Measurements from ENCODE around the gene FRAS1.

Gene FRAS1

GRCh38 chr4:78571804-78572203 is 514.7 kb downstream of the FRAS1 start:
- POLR2A ChIA-PET = no interaction called here
- CTCF ChIA-PET = no interaction called here

GRCh38 chr4:78578674-78579425 is 521.7 kb downstream of the FRAS1 start:
- POLR2A ChIA-PET = no interaction called here
- no peak for TF ChIP-seq PKNOX1 (IDR thresholded peaks at IDR 0.05)
- TF ChIP-seq HDGF (IDR thresholded peaks at IDR 0.05; ENCODE audit: borderline replicate concordance) = no peak
- no peak for TF ChIP-seq ELF4 (IDR thresholded peaks at IDR 0.05)
- no peak for TF ChIP-seq L3MBTL2 (conservative IDR thresholded peaks at IDR 0.05)
- TF ChIP-seq NFRKB (IDR thresholded peaks at IDR 0.05) = no peak
- no peak for TF ChIP-seq SUZ12 (IDR thresholded peaks at IDR 0.05)
- TF ChIP-seq FOXK2 (IDR thresholded peaks at IDR 0.05) = no peak
- no peak for TF ChIP-seq CTBP1 (IDR thresholded peaks at IDR 0.05; ENCODE audit: borderline replicate concordance)
- TF ChIP-seq FOXM1 (IDR thresholded peaks at IDR 0.05; ENCODE audit: borderline replicate concordance) = no peak
- TF ChIP-seq TARDBP (IDR thresholded peaks at IDR 0.05) = no peak
- no peak for TF ChIP-seq SP1 (IDR thresholded peaks at IDR 0.05)
- no peak for TF ChIP-seq FOXA1 (IDR thresholded peaks at IDR 0.05)
- no peak for TF ChIP-seq LEF1 (IDR thresholded peaks at IDR 0.05; ENCODE audit: borderline replicate concordance)
- TF ChIP-seq ARNT (IDR thresholded peaks at IDR 0.05) = no peak
- TF ChIP-seq ZNF384 (IDR thresholded peaks at IDR 0.05) = no peak
- no peak for TF ChIP-seq BHLHE40 (IDR thresholded peaks at IDR 0.05; ENCODE audit: borderline replicate concordance)
- CTCF ChIA-PET = interaction anchor here (0.7 kb wide), 1 partner anchor 73 kb away, joined by 3 read pairs; no protein-coding TSS in a partner anchor
- DNase-seq (ENCODE audit: extremely low spot score) = no peak

More at GRCh38 chr4:78571804-78572203, 514.7 kb downstream of the FRAS1 start:
- no peak for DNase-seq (ENCODE audit: extremely low spot score)
- TF ChIP-seq TARDBP (IDR thresholded peaks at IDR 0.05) (no peak), CTBP1 (IDR thresholded peaks at IDR 0.05; ENCODE audit: borderline replicate concordance) (no peak)

DNA sequence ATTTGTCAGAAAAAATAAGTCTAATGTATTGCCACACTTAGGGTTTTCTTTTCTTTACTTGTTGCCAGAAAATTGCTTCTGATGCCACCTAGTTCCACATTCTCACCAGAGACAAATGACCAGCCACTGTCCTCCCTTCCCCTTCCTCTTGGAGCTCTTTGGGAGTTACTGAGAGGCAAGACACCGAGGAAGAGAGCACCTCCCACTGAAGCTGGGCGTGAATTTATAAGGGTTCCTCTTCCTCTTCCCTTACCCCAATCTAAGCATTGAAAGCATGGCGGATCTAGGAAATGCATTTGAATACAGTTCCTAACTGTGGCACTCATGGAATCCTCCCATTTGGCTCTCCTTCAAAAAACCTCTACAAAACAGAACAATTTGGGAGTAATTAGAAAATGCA is 524.5 kb downstream of the FRAS1 start:
- DNase-seq (ENCODE audit: extremely low spot score) = no peak
- CTCF ChIA-PET = interaction anchor here (0.6 kb wide), 1 partner anchor 1653 kb away, joined by 3 read pairs; no protein-coding TSS in a partner anchor
- POLR2A ChIA-PET = no interaction called here
- TF ChIP-seq FOXK2 (IDR thresholded peaks at IDR 0.05) (no peak), ELF4 (IDR thresholded peaks at IDR 0.05) (no peak), NFRKB (IDR thresholded peaks at IDR 0.05) (no peak), FOXM1 (IDR thresholded peaks at IDR 0.05; ENCODE audit: borderline replicate concordance) (no peak), CTBP1 (IDR thresholded peaks at IDR 0.05; ENCODE audit: borderline replicate concordance) (no peak), PKNOX1 (IDR thresholded peaks at IDR 0.05) (no peak), LEF1 (IDR thresholded peaks at IDR 0.05; ENCODE audit: borderline replicate concordance) (no peak), TARDBP (IDR thresholded peaks at IDR 0.05) (no peak), SUZ12 (IDR thresholded peaks at IDR 0.05) (no peak), ZNF384 (IDR thresholded peaks at IDR 0.05) (no peak), ARNT (IDR thresholded peaks at IDR 0.05) (no peak), FOXA1 (IDR thresholded peaks at IDR 0.05) (no peak), BHLHE40 (IDR thresholded peaks at IDR 0.05; ENCODE audit: borderline replicate concordance) (no peak), SP1 (IDR thresholded peaks at IDR 0.05) (no peak), L3MBTL2 (conservative IDR thresholded peaks at IDR 0.05) (no peak), HDGF (IDR thresholded peaks at IDR 0.05; ENCODE audit: borderline replicate concordance) (no peak)

DNA sequence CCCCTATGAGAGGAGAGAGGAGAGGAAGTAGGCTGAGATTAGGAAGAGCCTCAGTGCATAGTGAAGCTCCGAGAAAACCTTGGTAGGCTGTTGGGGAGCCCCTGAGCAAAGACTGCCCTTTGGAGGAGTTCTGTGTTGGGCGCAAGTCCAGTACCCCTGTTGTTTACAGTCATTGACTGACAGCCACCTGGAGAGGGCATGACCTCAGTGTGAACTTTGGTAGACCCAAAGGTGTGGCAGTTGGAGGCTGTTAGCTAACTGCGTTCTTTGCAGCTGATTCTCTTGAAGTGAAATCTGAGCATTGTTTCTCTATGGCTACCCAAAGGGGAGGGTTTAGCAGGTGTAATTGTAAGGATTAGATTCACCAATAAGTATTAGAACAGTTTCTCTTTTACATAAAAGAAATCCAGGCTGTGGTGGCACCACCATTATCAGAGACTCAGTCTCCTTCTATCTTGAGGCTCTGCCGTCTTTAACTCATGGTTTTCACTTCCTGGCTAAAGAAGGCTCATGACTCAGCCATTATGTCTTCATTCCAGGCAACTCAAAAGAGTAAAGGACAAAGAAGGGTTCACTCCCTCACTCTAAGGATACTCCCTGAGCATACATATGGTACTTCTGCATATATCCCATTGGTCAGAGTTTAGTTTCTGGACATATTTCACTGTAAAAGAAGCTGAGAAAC is 527.9 kb downstream of the FRAS1 start:
- TF ChIP-seq TARDBP (IDR thresholded peaks at IDR 0.05) (no peak), L3MBTL2 (conservative IDR thresholded peaks at IDR 0.05) (no peak), HDGF (IDR thresholded peaks at IDR 0.05; ENCODE audit: borderline replicate concordance) (no peak), FOXA1 (IDR thresholded peaks at IDR 0.05) (no peak), ELF4 (IDR thresholded peaks at IDR 0.05) (no peak), SP1 (IDR thresholded peaks at IDR 0.05) (no peak), BHLHE40 (IDR thresholded peaks at IDR 0.05; ENCODE audit: borderline replicate concordance) (no peak), LEF1 (IDR thresholded peaks at IDR 0.05; ENCODE audit: borderline replicate concordance) (no peak), FOXK2 (IDR thresholded peaks at IDR 0.05) (no peak), SUZ12 (IDR thresholded peaks at IDR 0.05) (no peak), PKNOX1 (IDR thresholded peaks at IDR 0.05) (no peak), ARNT (IDR thresholded peaks at IDR 0.05) (no peak), NFRKB (IDR thresholded peaks at IDR 0.05) (no peak), CTBP1 (IDR thresholded peaks at IDR 0.05; ENCODE audit: borderline replicate concordance) (no peak), ZNF384 (IDR thresholded peaks at IDR 0.05) (no peak), FOXM1 (IDR thresholded peaks at IDR 0.05; ENCODE audit: borderline replicate concordance) (no peak)
- ChIA-PET CTCF (no interaction called here), POLR2A (no interaction called here)
- no peak for DNase-seq (ENCODE audit: extremely low spot score)

DNA sequence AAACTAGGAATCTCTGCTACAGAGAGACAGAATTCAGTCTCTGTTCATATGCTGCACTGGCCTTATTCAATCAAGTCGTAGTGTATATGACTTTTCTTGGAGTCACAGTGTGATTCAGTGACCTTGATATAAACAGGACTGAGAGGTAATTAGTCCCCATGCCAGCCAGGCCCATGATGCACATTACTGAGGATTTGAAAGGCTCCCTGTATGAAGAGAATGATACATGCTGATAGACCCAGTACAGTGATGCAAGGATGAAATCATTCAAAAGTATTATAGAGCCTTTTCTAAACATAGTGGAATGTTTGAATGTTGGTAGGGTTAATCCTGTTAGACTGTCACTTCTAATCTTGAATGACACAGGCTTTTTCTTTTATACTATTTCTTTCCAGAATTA is 528.5 kb downstream of the FRAS1 start:
- DNase-seq (ENCODE audit: extremely low spot score) = no peak
- TF ChIP-seq NFRKB (IDR thresholded peaks at IDR 0.05) (no peak), TARDBP (IDR thresholded peaks at IDR 0.05) (no peak), FOXK2 (IDR thresholded peaks at IDR 0.05) (no peak), BHLHE40 (IDR thresholded peaks at IDR 0.05; ENCODE audit: borderline replicate concordance) (no peak), CTBP1 (IDR thresholded peaks at IDR 0.05; ENCODE audit: borderline replicate concordance) (no peak), ZNF384 (IDR thresholded peaks at IDR 0.05) (no peak), ARNT (IDR thresholded peaks at IDR 0.05) (no peak), PKNOX1 (IDR thresholded peaks at IDR 0.05) (no peak), ELF4 (IDR thresholded peaks at IDR 0.05) (no peak), FOXA1 (IDR thresholded peaks at IDR 0.05) (no peak), L3MBTL2 (conservative IDR thresholded peaks at IDR 0.05) (no peak), LEF1 (IDR thresholded peaks at IDR 0.05; ENCODE audit: borderline replicate concordance) (no peak), FOXM1 (IDR thresholded peaks at IDR 0.05; ENCODE audit: borderline replicate concordance) (no peak), SP1 (IDR thresholded peaks at IDR 0.05) (no peak), HDGF (IDR thresholded peaks at IDR 0.05; ENCODE audit: borderline replicate concordance) (no peak), SUZ12 (IDR thresholded peaks at IDR 0.05) (no peak)
- ChIA-PET CTCF (no interaction called here), POLR2A (no interaction called here)

Data from HEK293T (cell line).